AG09319 (cell line): ENCODE measurements around the gene SYTL4.
"Not testable (repeated sequence)": the region's sequence is repeated elsewhere in the genome, so short reads cannot be mapped to it uniquely, and the experiment has no call there.

Experiments used
- DNase-seq: peaks from one replicate; pipeline ENCODE4 v3.0.0-alpha.2; 2010; ENCODE audit warnings: low read depth; ENCODE audit errors: extremely low read depth
- TF ChIP-seq, protein P1 (sequence below): IDR thresholded peaks from 2 replicates; pipeline ENCODE4 v1.5.1; 2011; ENCODE audit warnings: low read depth, mild to moderate bottlenecking, inconsistent platforms, low read length, moderate library complexity

Gene SYTL4

DNA sequence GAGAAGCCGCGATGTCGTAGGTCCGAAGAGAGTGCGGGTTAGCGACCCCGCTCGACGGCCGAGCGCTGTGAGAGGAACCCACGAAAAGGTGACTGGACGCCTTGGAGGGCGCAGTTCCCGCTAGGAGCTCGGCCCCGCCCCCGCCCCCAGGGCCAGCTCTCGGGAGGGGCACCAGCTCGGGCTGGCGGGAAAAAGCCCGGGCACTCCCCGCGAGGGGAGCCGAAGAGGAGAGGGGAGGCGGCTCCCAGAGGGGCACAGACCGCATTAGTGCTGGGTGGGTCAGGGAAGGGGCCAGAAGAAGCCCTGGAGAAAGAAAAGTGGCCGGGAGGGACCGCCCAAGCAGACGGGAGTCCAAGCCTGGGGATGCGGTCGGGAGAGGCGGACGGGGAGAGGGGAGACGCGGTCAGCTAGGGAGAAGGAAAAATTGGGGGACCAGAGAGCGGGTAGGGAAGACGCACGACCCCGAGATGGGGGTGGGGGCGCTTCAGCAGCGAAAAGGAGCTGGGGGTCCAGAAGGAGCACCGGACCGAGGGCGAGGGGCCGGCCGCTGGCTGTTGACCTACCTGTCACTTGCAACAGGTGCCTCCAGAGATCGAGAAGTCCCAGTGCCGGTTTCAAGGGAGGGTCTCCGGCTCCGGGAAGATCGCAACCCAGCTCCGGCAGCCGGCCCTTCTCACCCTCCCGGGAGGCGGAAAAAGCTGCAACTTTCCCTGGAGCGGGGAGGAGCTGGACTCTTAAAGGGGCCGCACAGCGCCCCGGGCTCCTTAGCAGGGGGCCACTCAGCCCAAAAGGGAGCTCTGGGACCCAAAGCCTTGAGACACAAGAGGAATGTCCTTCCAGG, at the start of gene SYTL4:
TSS of gene SYTL4 (minus strand) at position 681 of the 841 bp plus-strand sequence. CDS start 30,084 bp downstream, outside the sequence.
- DNase-seq, result no peak
- TF ChIP-seq, protein P1, sequence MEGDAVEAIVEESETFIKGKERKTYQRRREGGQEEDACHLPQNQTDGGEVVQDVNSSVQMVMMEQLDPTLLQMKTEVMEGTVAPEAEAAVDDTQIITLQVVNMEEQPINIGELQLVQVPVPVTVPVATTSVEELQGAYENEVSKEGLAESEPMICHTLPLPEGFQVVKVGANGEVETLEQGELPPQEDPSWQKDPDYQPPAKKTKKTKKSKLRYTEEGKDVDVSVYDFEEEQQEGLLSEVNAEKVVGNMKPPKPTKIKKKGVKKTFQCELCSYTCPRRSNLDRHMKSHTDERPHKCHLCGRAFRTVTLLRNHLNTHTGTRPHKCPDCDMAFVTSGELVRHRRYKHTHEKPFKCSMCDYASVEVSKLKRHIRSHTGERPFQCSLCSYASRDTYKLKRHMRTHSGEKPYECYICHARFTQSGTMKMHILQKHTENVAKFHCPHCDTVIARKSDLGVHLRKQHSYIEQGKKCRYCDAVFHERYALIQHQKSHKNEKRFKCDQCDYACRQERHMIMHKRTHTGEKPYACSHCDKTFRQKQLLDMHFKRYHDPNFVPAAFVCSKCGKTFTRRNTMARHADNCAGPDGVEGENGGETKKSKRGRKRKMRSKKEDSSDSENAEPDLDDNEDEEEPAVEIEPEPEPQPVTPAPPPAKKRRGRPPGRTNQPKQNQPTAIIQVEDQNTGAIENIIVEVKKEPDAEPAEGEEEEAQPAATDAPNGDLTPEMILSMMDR, result no peak

DNA sequence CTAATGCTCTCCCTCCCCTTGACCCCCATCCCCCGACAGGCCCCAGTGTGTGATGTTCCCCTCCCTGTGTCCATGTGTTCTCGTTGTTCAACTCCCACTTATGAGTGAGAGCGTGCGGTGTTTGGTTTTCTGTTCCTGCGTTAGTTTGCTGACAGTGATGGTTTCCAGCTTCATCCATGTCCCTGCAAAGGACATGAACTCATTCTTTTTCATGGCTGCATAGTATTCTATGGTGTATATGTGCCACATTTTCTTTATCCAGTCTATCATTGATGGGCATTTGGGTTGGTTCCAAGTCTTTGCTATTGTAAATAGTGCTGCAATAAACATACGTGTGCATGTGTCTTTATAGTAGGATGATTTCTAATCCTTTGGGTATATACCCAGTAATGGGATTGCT, 37.5 kb upstream of the SYTL4 start:
- DNase-seq, result not testable (repeated sequence)

DNA sequence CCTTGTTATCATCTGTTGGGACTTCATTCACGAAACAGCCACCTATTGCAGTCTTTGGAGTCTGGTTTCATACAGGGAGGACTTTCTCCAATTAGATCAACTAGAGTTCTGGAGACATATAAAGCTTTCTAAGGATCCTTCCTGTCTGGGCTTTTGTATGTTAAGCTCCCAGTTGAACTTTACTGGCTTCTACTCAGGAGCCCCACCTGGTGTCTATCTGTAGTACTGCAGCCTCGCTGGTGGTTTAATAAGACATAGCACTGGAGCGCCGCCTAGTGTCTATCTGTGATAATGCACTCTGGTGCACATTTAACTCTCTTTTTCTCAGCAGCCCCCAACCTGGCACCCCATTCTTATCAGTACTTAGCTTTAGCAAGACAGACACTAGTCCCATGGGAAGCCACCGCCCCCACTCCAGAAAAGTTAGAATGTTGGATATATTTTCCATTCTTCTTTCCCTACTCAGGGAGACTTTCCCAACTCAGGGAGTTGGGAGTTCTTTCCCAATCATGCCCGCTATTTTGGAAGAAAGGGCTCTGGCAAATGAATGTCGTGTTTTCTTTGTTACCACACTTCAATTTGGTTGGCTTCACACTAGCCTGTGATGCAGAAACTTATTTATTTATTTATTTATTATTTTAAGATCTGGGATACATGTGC, 36.9 kb upstream of the SYTL4 start:
- TF ChIP-seq, protein P1, result peak; percentile 100
- DNase-seq, result peak; percentile 19

DNA sequence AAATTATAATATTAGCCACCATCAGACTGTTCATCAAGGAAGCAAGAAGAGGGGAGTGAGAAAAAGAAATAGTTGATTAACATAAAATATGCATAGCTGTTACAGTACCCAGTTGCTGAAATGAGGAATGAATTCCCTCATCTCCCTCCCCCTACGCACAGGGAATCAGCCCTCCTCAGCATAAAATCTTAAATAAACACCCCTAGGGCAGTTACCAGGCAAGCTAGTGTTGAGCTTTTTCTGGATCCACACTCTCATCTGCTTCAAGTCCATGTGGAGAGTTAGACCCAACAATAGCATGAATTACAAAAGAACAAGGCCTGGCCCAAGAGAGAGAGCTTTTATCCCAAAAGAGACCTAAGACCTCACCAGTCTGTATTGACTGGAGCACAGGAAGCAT, 19.0 kb upstream of the SYTL4 start:
- TF ChIP-seq, protein P1, result no peak
- no peak for DNase-seq

DNA sequence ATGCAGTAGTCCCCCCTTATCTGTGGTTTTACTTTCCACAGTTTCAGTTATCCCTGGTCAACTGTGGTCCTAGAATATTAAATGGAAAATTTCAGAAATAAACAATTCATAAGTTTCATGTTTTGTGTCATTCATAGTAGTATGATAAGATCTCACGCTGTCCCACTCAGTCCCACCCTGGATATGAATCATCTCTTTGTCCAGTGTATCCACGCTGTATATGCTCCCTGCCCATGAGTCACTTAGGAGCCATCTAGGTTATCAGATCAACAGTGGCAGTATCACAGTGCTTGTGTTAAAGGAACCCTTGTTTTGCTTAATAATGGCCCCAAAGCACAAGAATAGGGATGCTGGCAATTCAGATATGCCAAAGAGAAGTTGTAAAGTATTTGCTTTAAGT, 16.2 kb upstream of the SYTL4 start:
- TF ChIP-seq, protein P1, result no peak
- no peak for DNase-seq

DNA sequence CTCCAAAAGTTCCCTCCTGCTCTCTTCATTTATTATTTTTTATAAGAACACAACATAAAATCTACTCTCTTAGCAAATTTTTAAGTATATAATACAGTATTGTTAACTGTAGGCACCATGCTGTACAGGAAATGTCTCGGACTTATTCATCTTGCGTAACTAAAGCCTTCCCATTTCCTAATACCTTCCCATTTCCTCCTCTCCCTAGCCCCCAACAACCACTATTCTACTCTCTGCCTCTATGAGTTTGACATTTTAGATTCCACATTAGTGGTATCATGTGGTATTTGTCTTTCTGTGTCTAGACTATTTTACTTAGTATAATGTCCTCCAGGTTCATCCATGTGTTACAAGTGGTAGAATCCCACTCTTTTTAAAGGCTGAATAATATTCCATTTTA, 15.8 kb upstream of the SYTL4 start:
- TF ChIP-seq, protein P1, result no peak

DNA sequence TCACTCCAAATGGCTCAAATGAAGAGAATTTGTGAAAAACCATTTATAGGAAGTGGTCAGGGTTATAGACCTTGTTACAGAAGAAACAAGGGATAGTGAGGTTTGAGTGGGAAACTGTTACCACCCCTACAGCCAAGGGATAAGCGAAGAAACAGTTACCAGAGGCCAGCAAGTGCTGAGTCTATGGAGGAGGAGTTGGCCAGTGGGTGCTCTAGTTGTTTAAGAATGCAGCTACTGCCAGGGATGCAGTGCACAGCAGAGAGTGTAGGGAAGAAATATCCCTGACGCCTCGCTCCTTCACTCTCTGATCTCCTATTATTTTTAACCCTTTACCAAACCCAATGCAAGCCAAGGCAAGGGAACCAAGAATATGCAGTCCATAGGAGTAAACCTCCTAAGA, 15.2 kb upstream of the SYTL4 start:
- TF ChIP-seq, protein P1, result no peak

More for the DNA sequence above, 15.8 kb upstream of the SYTL4 start:
- DNase-seq, result no peak

More for the DNA sequence above, 15.2 kb upstream of the SYTL4 start:
- DNase-seq, result no peak
